GM18868 (cell line): Measurements from ENCODE around the gene ARL8A.
"Not testable (repeated sequence)": the region's sequence is repeated elsewhere in the genome, so short reads cannot be mapped to it uniquely, and the experiment has no call there.

Source experiments
- ATAC-seq: cut with Tn5 transposase; IDR thresholded peaks from one replicate; pipeline ENCODE4 v1.9.1; 2021; ENCODE audit warnings: mild to moderate bottlenecking, moderate library complexity; ENCODE audit not compliant: unreplicated experiment

ARL8A gene

DNA sequence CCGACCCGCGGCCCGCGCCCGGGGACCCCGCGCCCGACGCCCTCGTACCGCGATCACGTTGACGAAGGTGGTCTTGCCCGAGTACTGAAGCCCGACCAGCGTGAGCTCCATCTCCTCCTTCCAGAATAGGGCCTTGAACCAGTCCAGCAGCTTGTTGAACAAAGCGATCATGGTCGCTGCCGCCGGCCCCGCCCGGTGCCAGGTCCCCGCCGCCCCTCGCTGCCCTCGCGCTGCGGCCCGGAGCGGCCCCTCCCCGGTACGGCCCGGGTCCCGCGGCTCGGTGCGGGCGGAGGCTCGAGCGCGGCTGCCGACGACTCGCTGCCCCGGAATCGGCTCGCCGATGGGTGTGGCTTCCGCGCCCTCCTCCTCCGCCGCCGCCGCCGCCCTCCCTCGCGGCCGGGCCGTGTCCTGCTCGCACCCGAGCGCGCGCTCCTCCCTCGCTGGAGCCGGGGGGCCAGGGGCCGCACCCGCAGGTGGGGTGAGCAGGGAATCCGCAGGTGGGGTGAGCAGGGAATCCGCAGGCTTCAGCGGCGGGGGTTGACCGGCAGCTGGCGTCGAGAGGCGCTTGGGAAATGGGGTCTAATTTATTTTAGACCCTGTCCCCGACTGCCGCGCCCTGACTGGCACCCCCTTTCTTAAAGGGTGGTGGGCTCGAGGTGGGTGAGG is at the start of gene ARL8A:
ARL8A (minus strand) TSS at position 336 of the 666 bp plus-strand sequence; CDS start at position 171, 165 bp downstream.
- peak; percentile 60 for ATAC-seq

DNA sequence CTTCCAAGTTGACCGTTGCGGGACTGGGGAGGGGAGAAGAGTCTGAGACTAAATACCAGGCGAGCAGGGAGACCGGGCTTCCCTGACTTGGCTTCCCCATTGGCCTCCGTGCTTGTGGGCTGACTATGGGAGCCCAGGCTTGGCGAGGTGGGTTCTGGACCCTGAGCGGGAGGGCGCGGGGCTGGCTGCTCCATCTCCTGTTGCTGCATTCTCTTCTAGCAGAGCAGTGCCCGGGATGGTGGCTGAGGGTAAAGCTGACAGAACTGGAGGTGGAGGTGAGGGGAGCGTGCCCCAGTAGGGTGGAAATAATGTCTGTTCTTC is 49.8 kb upstream of the ARL8A start:
- ATAC-seq = no peak

DNA sequence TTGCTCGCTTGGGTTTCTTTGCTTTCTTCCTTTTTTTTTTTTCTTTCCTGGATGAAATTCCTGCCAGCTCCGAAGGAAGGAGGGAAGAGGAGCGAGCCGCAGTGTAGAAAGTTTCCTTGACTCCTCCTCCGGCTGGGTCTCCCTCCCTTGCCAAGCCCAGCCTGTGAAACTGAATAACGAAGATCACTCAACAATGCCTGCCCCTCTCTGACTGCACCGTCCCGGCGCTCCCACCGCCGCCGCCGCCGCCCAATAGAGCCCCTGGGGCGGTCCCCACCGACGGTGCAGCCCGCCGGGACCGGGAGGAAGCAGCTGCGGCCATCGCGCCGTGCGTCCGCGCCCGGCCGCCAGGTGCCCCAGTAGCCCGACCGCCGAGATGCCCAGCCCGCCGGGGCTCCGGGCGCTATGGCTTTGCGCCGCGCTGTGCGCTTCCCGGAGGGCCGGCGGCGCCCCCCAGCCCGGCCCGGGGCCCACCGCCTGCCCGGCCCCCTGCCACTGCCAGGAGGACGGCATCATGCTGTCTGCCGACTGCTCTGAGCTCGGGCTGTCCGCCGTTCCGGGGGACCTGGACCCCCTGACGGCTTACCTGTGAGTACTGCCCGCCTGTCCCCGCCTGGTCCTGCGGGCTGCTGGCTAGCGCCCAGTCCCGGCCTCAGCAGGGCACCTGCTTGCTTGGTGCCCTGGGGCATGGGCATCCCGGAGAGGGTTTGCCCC is 49.2 kb upstream of the ARL8A start, which contains the start of gene LGR6:
LGR6 (plus strand) TSS at position 186 of the 714 bp plus-strand sequence; CDS start at position 377, 191 bp downstream.
- ATAC-seq = no peak

DNA sequence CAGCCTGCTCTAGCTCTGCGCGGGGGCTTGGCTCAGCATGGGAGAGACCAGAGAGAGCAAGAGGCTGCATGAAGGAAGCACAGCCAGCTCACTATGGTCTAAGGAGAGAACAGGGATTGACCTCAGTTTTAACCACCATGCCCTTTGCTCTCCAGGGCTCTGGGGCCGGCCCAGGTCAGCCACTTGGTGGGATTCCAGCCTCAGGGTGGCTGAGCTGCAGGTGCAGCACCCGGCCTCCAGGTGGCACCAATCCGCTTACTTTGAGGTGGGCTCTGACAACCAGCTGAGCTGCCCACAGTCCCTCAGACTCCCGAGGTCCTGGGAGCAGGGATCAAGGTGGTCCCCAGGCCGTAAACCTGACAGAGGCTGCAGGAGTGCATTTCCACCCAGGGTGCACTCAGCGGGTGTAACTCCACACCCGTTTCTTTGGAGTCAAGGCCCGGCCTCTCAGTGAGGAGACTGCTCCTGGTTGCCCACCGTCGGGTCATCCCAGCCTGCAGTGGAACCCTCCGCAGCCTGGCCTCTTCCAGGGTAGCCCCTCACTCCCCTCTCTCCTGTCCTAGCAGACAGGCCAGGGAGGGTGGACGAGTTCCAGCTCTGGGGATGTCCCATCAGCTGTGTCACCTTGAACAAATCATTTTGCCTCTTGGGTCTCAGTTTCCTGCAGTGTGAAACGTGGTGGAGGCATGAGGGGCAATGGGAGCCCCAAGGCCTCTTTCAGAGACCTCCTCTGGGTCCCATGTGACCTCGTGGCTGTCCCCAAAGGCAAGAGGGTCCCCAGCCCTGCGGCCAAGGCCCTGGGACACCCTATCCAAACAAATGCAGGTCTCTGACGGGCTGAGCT is 48.5 kb upstream of the ARL8A start:
- no peak for ATAC-seq

GRCh38 chr1:202191391-202191790 is 46.9 kb upstream of the ARL8A start:
- ATAC-seq = not testable (repeated sequence)

DNA sequence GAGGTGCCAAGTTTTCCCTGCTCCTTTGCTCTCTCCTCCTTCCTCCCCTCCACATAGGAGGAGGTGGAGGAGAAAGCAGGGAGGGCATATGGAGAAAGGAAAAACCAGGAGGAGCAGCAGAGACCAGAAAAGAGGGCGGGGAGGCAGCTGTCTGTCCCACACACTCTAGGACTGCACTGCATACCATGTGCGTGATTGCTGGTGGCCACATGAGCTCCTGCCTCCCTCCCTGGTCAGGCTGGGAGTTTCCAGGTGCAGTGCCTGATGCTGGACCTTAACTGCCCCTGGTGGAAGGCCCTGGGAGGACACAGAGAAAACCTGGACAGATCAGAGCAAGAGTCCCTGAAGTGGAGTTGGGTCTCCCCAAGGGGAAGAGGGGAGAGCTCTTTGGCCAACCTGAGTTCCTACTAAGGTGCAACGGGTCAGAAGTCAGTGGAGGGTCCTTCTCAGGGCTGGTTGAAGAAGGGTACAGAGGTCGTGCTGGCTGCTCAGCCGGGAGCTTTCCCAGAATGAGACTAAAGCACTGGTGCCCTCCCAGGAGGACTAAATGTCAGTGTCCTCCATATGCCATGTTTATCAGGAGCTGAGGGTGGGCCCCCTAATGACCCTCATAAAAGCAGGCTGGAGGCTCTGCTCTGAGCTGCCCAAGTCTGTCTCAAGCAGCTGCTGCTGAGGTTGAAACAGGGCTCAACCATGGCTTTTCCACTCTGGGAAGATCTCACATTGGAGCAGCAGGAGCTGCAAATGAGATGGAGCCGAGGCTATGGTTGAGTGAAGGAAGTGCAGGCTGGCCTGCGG is 45.6 kb upstream of the ARL8A start:
- ATAC-seq = no peak

GRCh38 chr1:202189001-202189790 is 44.7 kb upstream of the ARL8A start:
- peak; percentile 55 for ATAC-seq

DNA sequence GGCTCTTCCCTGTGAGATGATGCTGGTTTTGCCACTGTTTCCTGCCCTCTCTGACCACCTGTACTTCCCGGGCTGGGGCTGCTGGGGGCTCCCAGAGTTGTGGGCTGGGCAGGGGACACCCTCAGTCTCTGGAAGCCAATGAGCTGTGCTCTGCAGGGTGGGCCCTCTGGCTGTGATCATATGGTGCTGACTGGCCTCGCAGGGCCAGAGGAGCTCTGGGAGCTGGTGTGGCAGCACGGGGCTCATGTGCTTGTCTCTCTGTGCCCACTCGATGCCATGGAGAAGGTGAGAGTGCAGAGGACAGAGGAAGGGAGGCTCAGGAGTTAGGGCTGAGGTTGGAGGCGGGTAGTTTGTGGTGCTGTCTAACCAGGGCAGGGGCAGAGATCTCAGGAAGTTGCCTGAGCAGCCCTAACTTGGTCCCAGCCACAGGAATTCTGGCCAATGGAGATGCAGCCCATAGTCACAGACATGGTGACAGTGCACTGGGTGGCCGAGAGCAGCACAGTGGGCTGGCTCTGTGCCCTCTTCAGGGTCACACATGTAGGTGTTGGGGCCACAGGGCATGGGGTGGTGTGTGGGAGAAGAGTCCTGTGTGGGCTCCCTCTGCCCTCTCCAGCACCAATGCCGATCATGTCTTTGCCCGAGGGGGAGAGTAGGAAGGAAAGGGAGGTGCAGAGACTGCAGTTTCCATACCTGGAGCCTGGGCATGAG is 43.3 kb upstream of the ARL8A start:
- no peak for ATAC-seq

- ATAC-seq = no peak
Measured at GRCh38 chr1:202187041-202187671, 42.6 kb upstream of the ARL8A start.

DNA sequence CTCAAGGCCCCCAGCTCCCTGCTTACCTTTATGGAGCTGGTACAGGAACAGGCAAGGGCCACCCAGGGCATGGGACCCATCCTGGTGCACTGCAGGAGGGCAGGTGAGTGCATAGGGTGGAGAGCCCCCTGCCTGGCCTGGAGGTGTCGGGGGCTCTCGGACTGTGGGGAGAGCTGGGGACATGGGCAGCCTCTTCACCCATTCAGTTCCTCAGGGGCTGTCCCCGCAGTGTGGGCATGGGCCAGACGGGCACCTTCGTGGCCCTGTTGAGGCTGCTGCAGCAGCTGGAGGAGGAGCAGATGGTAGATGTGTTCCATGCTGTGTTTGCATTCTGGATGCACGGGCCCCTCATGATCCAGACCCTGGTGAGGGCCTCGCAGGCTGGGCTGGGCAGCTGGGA is 41.8 kb upstream of the ARL8A start:
- ATAC-seq = no peak

DNA sequence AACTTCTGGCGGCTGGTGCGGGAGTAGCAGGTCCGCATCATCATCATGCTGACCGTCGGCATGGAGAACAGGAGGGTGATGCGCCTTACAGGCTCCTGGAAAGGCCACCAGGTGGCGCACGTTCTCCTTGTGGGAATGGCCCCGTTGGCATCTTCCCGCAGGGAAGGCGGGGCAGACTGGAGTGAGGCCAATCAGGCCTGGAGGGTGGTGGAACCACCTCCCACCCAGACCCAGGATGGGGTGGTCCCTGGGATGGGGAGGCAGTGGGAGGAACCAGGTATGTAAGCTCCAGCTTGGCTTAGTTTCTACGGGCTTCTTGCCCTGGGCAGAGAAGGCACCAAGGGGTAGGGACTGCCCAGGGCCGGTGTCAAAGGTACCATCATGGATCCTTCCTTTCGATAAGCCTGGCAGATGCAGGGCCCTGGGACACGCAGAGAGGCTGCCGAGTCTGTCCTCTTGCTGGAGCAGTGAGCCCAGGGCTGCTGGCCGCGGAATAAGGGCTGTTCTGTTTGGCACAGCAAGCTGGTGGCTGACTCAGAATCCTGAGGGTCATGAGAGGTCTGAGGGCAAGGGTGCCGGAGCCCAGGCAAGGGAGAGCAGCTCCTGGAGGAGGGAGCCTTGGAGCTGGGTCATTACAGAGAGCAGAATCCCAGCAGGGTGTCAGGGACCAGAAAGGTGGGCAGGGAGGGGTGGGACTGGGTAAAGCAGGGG is 40.4 kb upstream of the ARL8A start:
- ATAC-seq = peak; percentile 49

GRCh38 chr1:202182040-202182877 is 37.7 kb upstream of the ARL8A start:
- no peak for ATAC-seq

- no peak for ATAC-seq
Measured at GRCh38 chr1:202181586-202181985, 37.0 kb upstream of the ARL8A start.

GRCh38 chr1:202180751-202181139 is 36.2 kb upstream of the ARL8A start:
- ATAC-seq = not testable (repeated sequence)

DNA sequence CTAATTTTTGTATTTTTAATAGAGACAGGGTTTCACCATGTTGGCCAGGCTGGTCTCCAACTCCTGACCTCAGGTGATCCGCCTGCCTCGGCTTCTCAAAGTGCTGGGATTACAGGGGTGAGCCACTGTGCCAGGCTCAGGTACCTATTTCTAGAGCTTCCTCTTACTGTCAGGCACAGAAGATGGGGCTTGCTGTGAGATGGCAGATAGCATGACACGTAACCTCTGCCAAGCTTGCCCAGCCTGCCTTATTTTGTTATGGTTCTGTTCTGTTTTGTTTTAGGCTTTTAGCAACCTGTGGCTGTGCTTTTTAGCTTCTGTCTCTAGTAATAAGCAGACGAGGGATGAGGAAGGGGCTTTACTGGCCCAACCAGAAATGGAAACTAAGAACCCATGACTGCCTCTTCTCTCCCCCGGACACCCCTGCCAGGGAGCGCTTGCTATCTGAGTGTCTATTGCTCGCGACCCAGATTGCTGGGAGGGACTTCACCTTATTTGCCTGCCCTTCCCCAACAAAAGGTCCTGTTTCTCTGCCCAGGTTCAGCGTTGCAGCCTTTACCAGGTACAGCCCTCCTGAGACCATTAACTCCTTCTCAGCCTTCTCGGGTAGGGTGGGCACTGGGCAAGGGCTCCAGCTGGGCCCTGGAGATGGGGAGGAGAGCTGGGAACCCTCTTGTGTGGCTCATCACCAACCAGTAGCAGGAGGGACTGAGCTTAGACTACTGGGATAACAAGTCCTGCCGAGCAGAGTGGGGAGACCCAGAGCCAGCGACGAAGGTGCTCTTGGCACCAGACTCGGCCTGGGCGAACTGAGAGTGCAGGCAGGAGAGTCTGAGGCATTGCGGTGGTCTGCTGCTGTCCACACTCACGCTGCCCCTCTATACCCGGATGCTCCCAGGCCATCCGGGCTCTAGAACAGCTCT is 35.6 kb upstream of the ARL8A start:
- ATAC-seq = no peak
